22Rv1 (cell line): ENCODE data around the gene PTPRC.

ENCODE experiments used
- H3K27ac ChIP-seq: fragments of 450-650 bp; 2 replicates; pipeline ENCODE4 v1.5.1; 2017
- CTCF ChIP-seq: fragments of 450-650 bp; IDR thresholded peaks from 2 replicates; pipeline ENCODE4 v1.5.1; 2017; ENCODE audit warnings: mild to moderate bottlenecking
- ZFX ChIP-seq: fragments of 450-650 bp; IDR thresholded peaks from 2 replicates; pipeline ENCODE4 v1.6.1; 2017; ENCODE audit warnings: antibody characterized with exemption, borderline replicate concordance

Gene PTPRC

GRCh38 chr1:198637916-198638437, 863 bp upstream of the PTPRC start:
- no peak overlapping the region for H3K27ac ChIP-seq
- no peak for TF ChIP-seq ZFX
- no peak for TF ChIP-seq CTCF

- TF ChIP-seq CTCF, result no peak
- TF ChIP-seq ZFX, result no peak
- no peak overlapping the region for H3K27ac ChIP-seq
Observed at GRCh38 chr1:198638441-198638840, 399 bp upstream of the PTPRC start.

GRCh38 chr1:198639671-198640143, 867 bp downstream of the PTPRC start:
- TF ChIP-seq ZFX, result no peak
- TF ChIP-seq CTCF, result no peak
- H3K27ac ChIP-seq, result no peak overlapping the region

- TF ChIP-seq CTCF, result no peak
- no peak for TF ChIP-seq ZFX
- no peak overlapping the region for H3K27ac ChIP-seq
Observed at GRCh38 chr1:198640174-198640573, 1.3 kb downstream of the PTPRC start.

- TF ChIP-seq CTCF, result no peak
- TF ChIP-seq ZFX, result no peak
- H3K27ac ChIP-seq, result no peak overlapping the region
Observed at GRCh38 chr1:198641501-198641900, 2.7 kb downstream of the PTPRC start.

- TF ChIP-seq ZFX (no peak), CTCF (no peak)
- no peak overlapping the region for H3K27ac ChIP-seq
Observed at GRCh38 chr1:198641966-198642668, 3.3 kb downstream of the PTPRC start.

- H3K27ac ChIP-seq, result no peak overlapping the region
- TF ChIP-seq ZFX (no peak), CTCF (no peak)
Observed at GRCh38 chr1:198642983-198643382, 4.1 kb downstream of the PTPRC start.
